ENCODE data around the gene SLFN12L. TPM values are rescaled to one million over a fixed set of nuclear protein-coding genes. Genes with fewer than 3 reads are reported as not detected.
"Not testable (repeated sequence)": the region's sequence is repeated elsewhere in the genome, so short reads cannot be mapped to it uniquely, and the experiment has no call there.

SLFN12L gene
- total and polyA plus RNA-seq, 4 donors, result 0.59 to 13.2 (median 1.5) TPM

DNA sequence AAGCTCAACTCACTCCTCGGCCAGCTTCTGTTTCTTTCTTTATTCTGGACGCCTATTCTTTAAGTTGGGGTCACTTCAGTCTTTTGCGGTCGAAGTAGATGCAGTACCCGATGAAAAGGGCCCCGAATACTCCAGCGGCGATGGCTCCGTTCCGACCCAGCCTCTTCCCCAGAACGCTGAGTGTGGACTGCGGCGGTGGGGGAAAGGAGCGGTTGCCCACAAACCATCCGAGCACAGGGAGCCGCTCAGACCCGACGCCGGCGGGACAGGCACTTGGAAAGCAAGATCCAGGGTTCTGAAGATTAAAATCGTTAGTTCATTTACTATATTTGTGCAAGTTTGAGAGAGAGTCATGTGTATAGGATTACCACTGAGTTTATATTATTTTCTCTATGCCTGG lies 22.5 kb downstream of the SLFN12L start:
- ATAC-seq (ENCODE audit: insufficient read depth, low FRiP score) (no peak), DNase-seq (no peak)
- TF ChIP-seq, protein P1, sequence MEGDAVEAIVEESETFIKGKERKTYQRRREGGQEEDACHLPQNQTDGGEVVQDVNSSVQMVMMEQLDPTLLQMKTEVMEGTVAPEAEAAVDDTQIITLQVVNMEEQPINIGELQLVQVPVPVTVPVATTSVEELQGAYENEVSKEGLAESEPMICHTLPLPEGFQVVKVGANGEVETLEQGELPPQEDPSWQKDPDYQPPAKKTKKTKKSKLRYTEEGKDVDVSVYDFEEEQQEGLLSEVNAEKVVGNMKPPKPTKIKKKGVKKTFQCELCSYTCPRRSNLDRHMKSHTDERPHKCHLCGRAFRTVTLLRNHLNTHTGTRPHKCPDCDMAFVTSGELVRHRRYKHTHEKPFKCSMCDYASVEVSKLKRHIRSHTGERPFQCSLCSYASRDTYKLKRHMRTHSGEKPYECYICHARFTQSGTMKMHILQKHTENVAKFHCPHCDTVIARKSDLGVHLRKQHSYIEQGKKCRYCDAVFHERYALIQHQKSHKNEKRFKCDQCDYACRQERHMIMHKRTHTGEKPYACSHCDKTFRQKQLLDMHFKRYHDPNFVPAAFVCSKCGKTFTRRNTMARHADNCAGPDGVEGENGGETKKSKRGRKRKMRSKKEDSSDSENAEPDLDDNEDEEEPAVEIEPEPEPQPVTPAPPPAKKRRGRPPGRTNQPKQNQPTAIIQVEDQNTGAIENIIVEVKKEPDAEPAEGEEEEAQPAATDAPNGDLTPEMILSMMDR (IDR thresholded peaks at IDR 0.05; ENCODE audit: control extremely low read depth, extremely low read depth), result no peak
- peaks cover 0 to 21% (median 0%) of the 10 kb centered on the region in 3 donors for H3K27me3 ChIP-seq (ENCODE audit: control insufficient read depth in 3 of 3, insufficient read depth in 3 of 3, low read length in 2 of 3)
- 54 to 64% methylated on average over 21 of the region's 21 CpGs for WGBS, 2 donors
- H3K4me1 ChIP-seq (ENCODE audit: control insufficient read depth in 5 of 5, insufficient read depth in 5 of 5, low read length in 5 of 5), result peaks cover 0 to 28% (median 3%) of the 10 kb centered on the region in 5 donors
- no peak overlapping the region for H3K4me3 ChIP-seq
- H3K27ac ChIP-seq (ENCODE audit: low read depth in 1 of 2, low read length in 1 of 2), result no peak overlapping the region
- no peaks in the 10 kb centered on the region for H3K36me3 ChIP-seq (ENCODE audit: control insufficient read depth in 4 of 4, insufficient read depth in 4 of 4, low read length in 4 of 4)
- no peak overlapping the region for H3K9ac ChIP-seq (ENCODE audit: insufficient read depth in 1 of 2, low read length in 2 of 2)
- no peaks in the 10 kb centered on the region for H3K9me3 ChIP-seq (ENCODE audit: control insufficient read depth in 4 of 4, insufficient read depth in 3 of 4, low read length in 3 of 4)

- Histone ChIP-seq H3K9me3 (ENCODE audit: control insufficient read depth in 4 of 4, insufficient read depth in 3 of 4, low read length in 3 of 4) (no peaks in the 10 kb centered on the region), H3K36me3 (ENCODE audit: control insufficient read depth in 4 of 4, insufficient read depth in 4 of 4, low read length in 4 of 4) (no peaks in the 10 kb centered on the region), H3K27me3 (ENCODE audit: control insufficient read depth in 3 of 3, insufficient read depth in 3 of 3, low read length in 2 of 3) (peaks cover 0 to 21% (median 0%) of the 10 kb centered on the region in 3 donors), H3K4me1 (ENCODE audit: control insufficient read depth in 5 of 5, insufficient read depth in 5 of 5, low read length in 5 of 5) (peaks cover 0 to 24% (median 1%) of the 10 kb centered on the region in 5 donors), H3K27ac (ENCODE audit: low read depth in 1 of 2, low read length in 1 of 2) (no peak overlapping the region), H3K4me3 (no peak overlapping the region), H3K9ac (ENCODE audit: insufficient read depth in 1 of 2, low read length in 2 of 2) (no peak overlapping the region)
- ATAC-seq (ENCODE audit: insufficient read depth, low FRiP score) (no peak), DNase-seq (peak; percentile 84 to 91 (median 90))
- TF ChIP-seq, protein P1 (IDR thresholded peaks at IDR 0.05; ENCODE audit: control extremely low read depth, extremely low read depth), result no peak
- WGBS, 2 donors, result 41 to 54% methylated on average over 2 of the region's 2 CpGs
These were observed 22.9 kb downstream of the SLFN12L start for GRCh38 chr17:35514564-35514963.

- Histone ChIP-seq H3K4me1 (ENCODE audit: control insufficient read depth in 5 of 5, insufficient read depth in 5 of 5, low read length in 5 of 5) (peaks cover 0 to 13% (median 0%) of the 10 kb centered on the region in 5 donors), H3K36me3 (ENCODE audit: control insufficient read depth in 4 of 4, insufficient read depth in 4 of 4, low read length in 4 of 4) (peaks cover 0 to 6% (median 2%) of the 10 kb centered on the region in 4 donors), H3K27ac (ENCODE audit: low read depth in 1 of 2, low read length in 1 of 2) (no peak overlapping the region), H3K9me3 (ENCODE audit: control insufficient read depth in 4 of 4, insufficient read depth in 3 of 4, low read length in 3 of 4) (peaks cover 0 to 3% (median 0%) of the 10 kb centered on the region in 4 donors), H3K9ac (ENCODE audit: insufficient read depth in 1 of 2, low read length in 2 of 2) (no peak overlapping the region), H3K4me3 (no peak overlapping the region), H3K27me3 (ENCODE audit: control insufficient read depth in 3 of 3, insufficient read depth in 3 of 3, low read length in 2 of 3) (peaks cover 0 to 13% (median 0%) of the 10 kb centered on the region in 3 donors)
- TF ChIP-seq, protein P1 (IDR thresholded peaks at IDR 0.05; ENCODE audit: control extremely low read depth, extremely low read depth), result no peak
- DNase-seq (no peak), ATAC-seq (ENCODE audit: insufficient read depth, low FRiP score) (no peak)
- 91 to 94% methylated on average over 2 of the region's 2 CpGs for WGBS, 2 donors
These were observed 27.4 kb downstream of the SLFN12L start for GRCh38 chr17:35510052-35510451.

GRCh38 chr17:35507714-35508113 lies 29.8 kb downstream of the SLFN12L start:
- not testable (repeated sequence) for H3K27ac ChIP-seq (ENCODE audit: low read depth in 1 of 2, low read length in 1 of 2); ATAC-seq (ENCODE audit: insufficient read depth, low FRiP score); H3K9me3 ChIP-seq (ENCODE audit: control insufficient read depth in 4 of 4, insufficient read depth in 3 of 4, low read length in 3 of 4); H3K9ac ChIP-seq (ENCODE audit: insufficient read depth in 1 of 2, low read length in 2 of 2); DNase-seq; H3K4me3 ChIP-seq; H3K36me3 ChIP-seq (ENCODE audit: control insufficient read depth in 4 of 4, insufficient read depth in 4 of 4, low read length in 4 of 4); H3K4me1 ChIP-seq (ENCODE audit: control insufficient read depth in 5 of 5, insufficient read depth in 5 of 5, low read length in 5 of 5)
- WGBS, 2 donors, result 85 to 95% methylated on average over 3 of the region's 3 CpGs
- H3K27me3 ChIP-seq (ENCODE audit: control insufficient read depth in 3 of 3, insufficient read depth in 3 of 3, low read length in 2 of 3), result peaks cover 0 to 15% (median 0%) of the 10 kb centered on the region in 3 donors
